GM19372 (cell line): Measurements from ENCODE around the gene MALRD1.

Experiments
- ATAC-seq: cut with Tn5 transposase; IDR thresholded peaks from one replicate; pipeline ENCODE4 v1.9.1; 2021; ENCODE audit warnings: mild to moderate bottlenecking, low read depth, moderate library complexity; ENCODE audit not compliant: unreplicated experiment

Gene MALRD1

DNA sequence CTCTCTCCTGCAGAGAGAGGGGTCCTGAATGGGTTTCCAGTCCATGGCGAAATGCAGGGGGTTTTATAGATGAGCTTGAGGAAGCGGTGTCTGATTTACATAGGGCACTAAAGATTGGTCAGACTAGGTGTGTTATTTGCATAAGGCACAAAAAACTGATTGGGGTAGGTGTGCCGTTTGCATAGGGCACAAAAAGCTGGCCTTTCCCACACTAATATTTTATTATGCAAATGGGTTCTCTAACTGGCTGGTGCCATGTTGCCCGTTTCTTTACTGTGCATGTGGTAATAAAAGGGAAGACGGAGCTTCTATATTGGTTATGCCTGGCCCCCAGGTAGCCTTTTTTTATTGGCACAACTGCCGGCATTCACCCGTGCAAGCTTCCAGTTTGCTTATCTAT lies 50.2 kb downstream of the MALRD1 start:
- no peak for ATAC-seq

GRCh38 chr10:19107406-19107805 lies 58.8 kb downstream of the MALRD1 start:
- ATAC-seq = no peak

- no peak for ATAC-seq
Measured at GRCh38 chr10:19111501-19112267, 63.1 kb downstream of the MALRD1 start.

DNA sequence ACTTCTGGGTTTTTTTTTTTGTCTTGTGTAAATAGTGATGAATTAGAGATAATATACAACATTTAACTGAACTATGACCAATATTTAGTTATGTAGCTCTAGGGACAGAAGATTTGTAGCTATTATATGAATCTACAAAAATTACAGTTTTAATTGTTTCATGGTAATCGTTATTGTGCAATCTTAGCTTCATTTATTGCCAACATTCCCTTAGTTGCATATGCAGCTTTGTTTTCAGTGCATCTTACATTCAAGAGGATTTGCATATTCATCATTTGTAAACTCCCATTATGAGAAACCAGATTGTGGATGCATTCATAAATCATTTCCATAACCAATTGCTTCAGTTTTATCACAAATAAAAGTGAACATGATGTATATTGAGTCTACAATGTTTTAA lies 68.8 kb downstream of the MALRD1 start:
- no peak for ATAC-seq

GRCh38 chr10:19119191-19119590 lies 70.6 kb downstream of the MALRD1 start:
- ATAC-seq = no peak

GRCh38 chr10:19120381-19120908 lies 71.8 kb downstream of the MALRD1 start:
- no peak for ATAC-seq

GRCh38 chr10:19133992-19134391 lies 85.4 kb downstream of the MALRD1 start:
- ATAC-seq = no peak

- no peak for ATAC-seq
Measured at GRCh38 chr10:19142967-19143366, 94.4 kb downstream of the MALRD1 start.

GRCh38 chr10:19144206-19144605 lies 95.6 kb downstream of the MALRD1 start:
- no peak for ATAC-seq

- no peak for ATAC-seq
Measured at GRCh38 chr10:19154375-19154774, 105.8 kb downstream of the MALRD1 start.

DNA sequence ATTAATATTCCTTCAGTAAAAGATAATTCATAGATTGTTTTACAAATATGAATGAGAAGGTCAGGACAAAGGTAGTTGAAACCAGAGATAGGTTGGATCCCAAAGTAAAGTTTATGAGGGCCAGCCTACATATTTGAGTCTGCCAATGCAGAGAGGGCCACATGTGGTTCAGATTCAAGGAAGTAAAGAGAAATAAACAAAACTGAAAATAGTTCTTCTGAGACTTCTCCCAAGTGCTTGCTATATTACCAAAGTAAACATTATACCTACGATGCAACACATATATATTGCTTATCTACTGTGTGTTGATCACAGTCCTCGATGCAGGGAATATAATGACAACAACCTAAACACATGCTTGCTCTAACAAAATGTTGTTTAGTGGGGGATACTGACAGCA lies 109.8 kb downstream of the MALRD1 start:
- ATAC-seq = no peak

- no peak for ATAC-seq
Measured at GRCh38 chr10:19158870-19159269, 110.3 kb downstream of the MALRD1 start.

- ATAC-seq = no peak
Measured at GRCh38 chr10:19164461-19164860, 115.9 kb downstream of the MALRD1 start.

- ATAC-seq = no peak
Measured at GRCh38 chr10:19168584-19168983, 120.0 kb downstream of the MALRD1 start.

GRCh38 chr10:19169041-19169440 lies 120.4 kb downstream of the MALRD1 start:
- ATAC-seq = no peak

DNA sequence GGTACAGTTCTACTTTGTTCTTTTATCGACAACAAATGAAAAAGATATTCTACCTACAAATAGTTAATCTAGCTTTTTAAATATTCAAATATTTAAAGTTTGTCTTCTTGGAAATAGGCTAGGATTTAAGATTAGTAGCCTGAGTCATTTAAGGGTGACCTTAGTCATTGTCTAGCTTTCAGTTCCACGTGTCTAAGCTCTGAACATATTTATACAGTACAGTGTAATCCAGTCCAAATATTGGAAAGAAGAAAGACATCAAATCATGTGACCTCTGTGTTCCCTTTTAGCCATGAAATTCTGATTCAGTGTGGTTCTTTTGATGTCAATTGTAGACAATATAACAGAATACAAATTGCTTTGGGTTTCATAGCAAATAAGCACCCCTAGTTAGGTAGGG lies 121.1 kb downstream of the MALRD1 start:
- no peak for ATAC-seq

DNA sequence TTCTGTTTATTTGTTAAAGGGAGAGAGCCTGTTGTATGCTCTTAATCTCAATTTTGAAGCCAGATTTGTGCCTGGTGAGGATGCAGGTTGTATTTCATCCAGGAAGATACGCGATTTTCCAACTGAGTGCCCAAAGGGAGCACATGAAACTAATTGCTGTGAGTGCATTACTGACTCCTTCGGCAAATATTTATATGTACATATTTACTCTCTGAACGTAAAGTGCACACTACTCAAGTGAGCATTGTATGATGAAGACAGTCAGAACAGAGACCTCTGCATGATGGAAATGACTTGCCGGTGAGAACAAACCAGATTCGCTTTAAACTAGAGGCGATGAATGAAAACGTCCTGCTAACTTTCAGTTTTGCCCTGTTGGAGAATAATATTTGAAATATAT lies 130.1 kb downstream of the MALRD1 start:
- ATAC-seq = no peak

- ATAC-seq = no peak
Measured at GRCh38 chr10:19184891-19185290, 136.3 kb downstream of the MALRD1 start.

DNA sequence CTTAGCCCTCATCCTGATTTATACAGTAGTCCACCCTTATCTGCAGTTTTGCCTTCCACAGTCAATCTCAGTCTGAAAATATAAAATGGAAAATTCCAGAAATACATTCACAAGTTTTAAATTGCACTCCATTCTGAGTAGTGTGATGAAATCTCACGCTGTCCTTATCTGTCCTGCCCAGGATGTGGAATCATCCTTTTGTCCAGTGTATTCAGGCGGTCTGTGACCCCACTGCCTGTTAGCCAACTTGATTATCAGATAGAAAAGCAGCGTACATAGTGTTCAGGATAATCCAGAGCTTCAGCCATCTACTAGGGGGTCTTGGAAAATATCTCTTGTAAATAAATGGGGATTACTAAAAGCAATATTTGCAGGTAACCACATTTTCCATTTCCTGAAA lies 146.3 kb downstream of the MALRD1 start:
- ATAC-seq = no peak

- no peak for ATAC-seq
Measured at GRCh38 chr10:19195698-19196097, 147.1 kb downstream of the MALRD1 start.

DNA sequence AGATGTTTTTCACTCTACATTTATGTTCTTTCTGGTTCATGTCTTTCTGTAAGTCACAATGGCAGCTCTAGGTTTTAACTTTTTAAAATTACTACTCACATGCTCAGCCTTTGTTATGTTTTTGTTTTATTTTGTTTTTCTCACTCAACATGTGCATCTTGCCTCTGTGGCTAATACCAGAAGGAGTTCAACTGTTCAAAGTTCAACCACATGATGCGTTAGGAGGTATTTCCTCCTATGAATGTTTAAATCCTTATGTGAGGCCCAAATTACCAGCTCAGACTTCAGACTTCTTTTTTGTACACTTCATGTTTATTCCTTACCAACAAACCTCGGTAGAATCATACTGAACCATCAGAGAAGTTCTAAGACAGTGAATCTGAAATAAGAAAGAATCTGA lies 151.6 kb downstream of the MALRD1 start:
- ATAC-seq = no peak

- ATAC-seq = no peak
Measured at GRCh38 chr10:19204246-19204917, 155.8 kb downstream of the MALRD1 start.
